ENCODE measurements around the gene CEP164. TPM values are rescaled to one million over a fixed set of nuclear protein-coding genes. Genes with fewer than 3 reads are reported as not detected.

The CEP164 gene
- total RNA-seq, 1 experiment from 2014 or later: 43.7 TPM

DNA sequence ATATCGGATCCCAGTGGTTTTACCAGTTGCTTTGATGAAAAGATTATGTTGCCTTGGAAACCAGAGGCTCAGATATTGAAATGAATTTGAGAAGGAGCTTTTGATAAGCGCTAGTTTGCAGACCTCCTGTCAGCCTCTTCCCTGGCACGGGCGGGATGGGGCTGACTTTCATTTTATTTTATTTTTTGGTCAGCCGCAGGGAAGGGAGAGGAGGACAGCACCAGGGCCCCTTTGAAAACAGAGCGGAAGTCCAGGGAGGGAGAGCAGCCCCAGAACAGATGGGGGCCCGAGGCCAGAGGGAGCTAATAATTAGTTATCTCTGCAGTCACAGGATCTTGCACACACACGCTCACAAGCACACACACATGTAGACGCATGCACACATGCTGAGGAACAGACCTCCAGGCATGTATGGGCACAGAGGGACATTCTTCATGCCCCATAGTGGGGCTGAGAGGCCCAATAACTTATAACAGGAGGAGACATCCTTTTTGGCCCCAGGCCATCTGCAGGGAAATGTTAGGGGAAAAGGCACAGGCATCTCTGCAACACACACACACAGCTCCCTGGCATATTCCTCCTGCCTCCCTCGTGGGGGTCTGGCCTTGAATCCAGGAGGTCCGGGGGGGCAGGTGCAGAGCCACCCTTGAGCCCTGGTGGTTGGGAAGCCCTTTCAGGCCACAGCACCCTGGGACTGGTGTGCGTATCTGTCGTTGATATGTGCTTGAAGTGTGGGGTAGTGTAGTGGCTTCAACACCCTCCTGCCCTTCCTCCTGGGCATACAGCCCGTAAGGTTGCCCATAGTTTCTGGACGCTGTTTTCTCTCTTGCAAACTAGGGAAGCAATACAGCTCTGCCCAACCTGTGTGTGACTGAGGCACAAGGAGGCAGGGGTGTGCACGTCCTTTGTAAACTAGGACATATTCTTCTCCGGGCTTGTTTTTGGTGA is 117.3 kb downstream of the CEP164 start:
- no peak for ATAC-seq
- TF ChIP-seq, protein P1, sequence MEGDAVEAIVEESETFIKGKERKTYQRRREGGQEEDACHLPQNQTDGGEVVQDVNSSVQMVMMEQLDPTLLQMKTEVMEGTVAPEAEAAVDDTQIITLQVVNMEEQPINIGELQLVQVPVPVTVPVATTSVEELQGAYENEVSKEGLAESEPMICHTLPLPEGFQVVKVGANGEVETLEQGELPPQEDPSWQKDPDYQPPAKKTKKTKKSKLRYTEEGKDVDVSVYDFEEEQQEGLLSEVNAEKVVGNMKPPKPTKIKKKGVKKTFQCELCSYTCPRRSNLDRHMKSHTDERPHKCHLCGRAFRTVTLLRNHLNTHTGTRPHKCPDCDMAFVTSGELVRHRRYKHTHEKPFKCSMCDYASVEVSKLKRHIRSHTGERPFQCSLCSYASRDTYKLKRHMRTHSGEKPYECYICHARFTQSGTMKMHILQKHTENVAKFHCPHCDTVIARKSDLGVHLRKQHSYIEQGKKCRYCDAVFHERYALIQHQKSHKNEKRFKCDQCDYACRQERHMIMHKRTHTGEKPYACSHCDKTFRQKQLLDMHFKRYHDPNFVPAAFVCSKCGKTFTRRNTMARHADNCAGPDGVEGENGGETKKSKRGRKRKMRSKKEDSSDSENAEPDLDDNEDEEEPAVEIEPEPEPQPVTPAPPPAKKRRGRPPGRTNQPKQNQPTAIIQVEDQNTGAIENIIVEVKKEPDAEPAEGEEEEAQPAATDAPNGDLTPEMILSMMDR (conservative IDR thresholded peaks at IDR 0.05; ENCODE audit: low read depth, low read length): no peak
- ChIA-PET CTCF (no interaction called here), POLR2A (ENCODE audit: unreplicated experiment) (no interaction called here)
- no peak overlapping the region for H3K4me3 ChIP-seq (ENCODE audit: low read length)
- intact Hi-C loops (cut with micrococcal nuclease): no loop called here
- no peaks in the 10 kb centered on the region for H3K9me2 ChIP-seq (replicated peaks; ENCODE audit: low read length)
- H3K4me2 ChIP-seq (ENCODE audit: low read length): no peak overlapping the region
- H3K27me3 ChIP-seq (ENCODE audit: low read length): peaks cover 72% of the 10 kb centered on the region
- no peaks in the 10 kb centered on the region for H3K4me1 ChIP-seq (ENCODE audit: insufficient read depth, low read length)
- H4K20me1 ChIP-seq (ENCODE audit: low read length): no peaks in the 10 kb centered on the region
- no TSS peak for BruUV-seq (replicated peaks)
- no peak overlapping the region for H2AFZ ChIP-seq (ENCODE audit: low read length)
- no peaks in the 10 kb centered on the region for H3K79me2 ChIP-seq (ENCODE audit: low read length)
- H3F3A ChIP-seq (ENCODE audit: low read length, unreplicated experiment): no peaks in the 10 kb centered on the region
- no peaks in the 10 kb centered on the region for H3K36me3 ChIP-seq (ENCODE audit: low read depth, low read length)
- DNase-seq: no peak
- no peak overlapping the region for H3K9ac ChIP-seq (ENCODE audit: low read length)
- no peaks in the 10 kb centered on the region for H3K9me3 ChIP-seq (ENCODE audit: low read length)
- H3K27ac ChIP-seq (ENCODE audit: low read length): no peak overlapping the region

DNA sequence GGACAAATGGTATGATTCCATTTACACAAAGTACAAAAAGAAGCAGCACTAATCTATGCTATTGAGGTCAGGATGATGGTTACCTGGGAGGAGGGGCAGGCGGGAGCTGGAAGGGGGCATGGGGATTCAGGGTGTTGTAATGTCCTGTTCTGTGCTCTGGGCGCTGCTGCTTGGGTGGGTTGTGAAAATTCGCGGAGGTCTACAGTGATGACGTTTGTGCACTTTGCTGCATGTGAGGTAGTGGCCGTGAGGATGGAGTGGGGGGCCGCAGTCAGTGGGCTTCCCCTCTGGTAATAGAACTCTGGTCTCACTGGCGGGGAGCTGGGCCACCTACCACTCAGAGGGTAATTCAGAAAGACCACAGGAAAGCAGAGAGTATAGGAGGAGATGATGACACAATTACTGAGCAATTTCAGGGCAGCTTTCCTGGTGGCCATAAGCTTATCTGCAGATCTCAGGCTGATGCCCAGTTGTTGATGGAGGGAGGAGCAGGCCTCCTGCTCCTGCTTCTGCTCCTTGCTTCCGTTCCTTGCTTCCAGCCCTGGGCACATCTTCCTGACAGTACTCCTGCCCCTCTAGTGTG is 121.5 kb downstream of the CEP164 start:
- Histone ChIP-seq H3K9me3 (ENCODE audit: low read length) (peaks cover 4% of the 10 kb centered on the region), H3K4me3 (ENCODE audit: low read length) (no peak overlapping the region), H3K9me2 (replicated peaks; ENCODE audit: low read length) (no peaks in the 10 kb centered on the region), H3F3A (ENCODE audit: low read length, unreplicated experiment) (no peaks in the 10 kb centered on the region), H2AFZ (ENCODE audit: low read length) (no peak overlapping the region), H3K36me3 (ENCODE audit: low read depth, low read length) (no peaks in the 10 kb centered on the region), H3K79me2 (ENCODE audit: low read length) (no peaks in the 10 kb centered on the region), H3K4me2 (ENCODE audit: low read length) (no peak overlapping the region), H3K27ac (ENCODE audit: low read length) (no peak overlapping the region), H3K4me1 (ENCODE audit: insufficient read depth, low read length) (no peaks in the 10 kb centered on the region), H4K20me1 (ENCODE audit: low read length) (no peaks in the 10 kb centered on the region), H3K9ac (ENCODE audit: low read length) (no peak overlapping the region), H3K27me3 (ENCODE audit: low read length) (peaks cover 71% of the 10 kb centered on the region)
- no TSS peak for BruUV-seq (replicated peaks)
- POLR2A ChIA-PET (ENCODE audit: unreplicated experiment): no interaction called here
- TF ChIP-seq EZH2phosphoT487 (IDR thresholded peaks at IDR 0.05; ENCODE audit: borderline replicate concordance, low read length): no peak
- TF ChIP-seq EZH2 (IDR thresholded peaks at IDR 0.05; ENCODE audit: low read length, unreplicated experiment): no peak
- TF ChIP-seq, protein P1 (conservative IDR thresholded peaks at IDR 0.05; ENCODE audit: low read depth, low read length): no peak
- intact Hi-C loops (cut with micrococcal nuclease): no loop called here
- DNase-seq: no peak
- CTCF ChIA-PET: no interaction called here
- no peak for ATAC-seq

All from PC-3 (cell line).